ENCODE results near the gene APOLD1. TPM values are rescaled to one million over a fixed set of nuclear protein-coding genes. Genes with fewer than 3 reads are reported as not detected.
"Not testable (repeated sequence)": the region's sequence is repeated elsewhere in the genome, so short reads cannot be mapped to it uniquely, and the experiment has no call there.

Gene APOLD1
- total RNA-seq, 1 donor from 2014 or later = 7.4 TPM

GRCh38 chr12:12837813-12838153 is 52.3 kb downstream of the APOLD1 start:
- Histone ChIP-seq H2AFZ (replicated peaks) (no peak overlapping the region), H3F3A (ENCODE audit: low read depth) (peaks cover 4% of the 10 kb centered on the region), H3K79me2 (ENCODE audit: low read depth) (no peaks in the 10 kb centered on the region), H3K27me3 (no peaks in the 10 kb centered on the region), H3K27ac (no peak overlapping the region), H3K4me1 (no peaks in the 10 kb centered on the region), H3K9me3 (ENCODE audit: low read depth) (no peaks in the 10 kb centered on the region), H3K9ac (no peak overlapping the region), H3K4me3 (no peak overlapping the region), H4K20me1 (ENCODE audit: low read depth) (no peaks in the 10 kb centered on the region), H3K4me2 (no peak overlapping the region), H3K36me3 (no peaks in the 10 kb centered on the region)
- Mint-ChIP-seq H3K27me3 (ENCODE audit: insufficient read depth, low read depth) (peaks cover 3% of the 10 kb centered on the region), H3K9me3 (no peaks in the 10 kb centered on the region), H3K4me1 (peaks cover 3% of the 10 kb centered on the region), H3K4me3 (no peak overlapping the region), H3K27ac (no peak overlapping the region), H3K36me3 (peaks cover 16% of the 10 kb centered on the region)
- DNase-seq (ENCODE audit: low spot score) = no peak
- TF ChIP-seq EZH2phosphoT487 (IDR thresholded peaks at IDR 0.05) = no peak
- TF ChIP-seq, protein P1, sequence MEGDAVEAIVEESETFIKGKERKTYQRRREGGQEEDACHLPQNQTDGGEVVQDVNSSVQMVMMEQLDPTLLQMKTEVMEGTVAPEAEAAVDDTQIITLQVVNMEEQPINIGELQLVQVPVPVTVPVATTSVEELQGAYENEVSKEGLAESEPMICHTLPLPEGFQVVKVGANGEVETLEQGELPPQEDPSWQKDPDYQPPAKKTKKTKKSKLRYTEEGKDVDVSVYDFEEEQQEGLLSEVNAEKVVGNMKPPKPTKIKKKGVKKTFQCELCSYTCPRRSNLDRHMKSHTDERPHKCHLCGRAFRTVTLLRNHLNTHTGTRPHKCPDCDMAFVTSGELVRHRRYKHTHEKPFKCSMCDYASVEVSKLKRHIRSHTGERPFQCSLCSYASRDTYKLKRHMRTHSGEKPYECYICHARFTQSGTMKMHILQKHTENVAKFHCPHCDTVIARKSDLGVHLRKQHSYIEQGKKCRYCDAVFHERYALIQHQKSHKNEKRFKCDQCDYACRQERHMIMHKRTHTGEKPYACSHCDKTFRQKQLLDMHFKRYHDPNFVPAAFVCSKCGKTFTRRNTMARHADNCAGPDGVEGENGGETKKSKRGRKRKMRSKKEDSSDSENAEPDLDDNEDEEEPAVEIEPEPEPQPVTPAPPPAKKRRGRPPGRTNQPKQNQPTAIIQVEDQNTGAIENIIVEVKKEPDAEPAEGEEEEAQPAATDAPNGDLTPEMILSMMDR (IDR thresholded peaks at IDR 0.05) = no peak
- no peak for TF ChIP-seq EZH2 (IDR thresholded peaks at IDR 0.05)

DNA sequence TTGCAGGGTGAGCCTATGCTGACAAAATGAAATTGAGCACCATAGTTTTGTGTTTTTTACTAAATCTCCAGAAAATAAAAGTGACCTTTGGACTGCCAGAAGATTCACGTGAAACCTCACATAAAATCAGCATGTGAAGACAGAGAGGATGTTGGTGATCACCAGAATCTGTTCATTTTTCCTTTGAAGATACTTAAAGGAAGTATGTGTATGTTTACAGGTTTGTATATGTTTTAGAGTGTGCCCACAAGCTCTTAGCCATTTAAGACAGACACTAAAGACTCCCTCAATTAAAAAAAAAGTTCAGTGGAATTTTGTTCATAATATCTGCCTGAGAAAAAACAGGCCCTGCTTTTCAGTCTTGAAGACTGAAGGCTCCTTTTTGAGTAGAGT is 53.5 kb downstream of the APOLD1 start:
- no peaks in the 10 kb centered on the region for H3K4me1 ChIP-seq
- no peaks in the 10 kb centered on the region for H3K79me2 ChIP-seq (ENCODE audit: low read depth)
- no peak overlapping the region for H3K9ac ChIP-seq
- H3K27ac ChIP-seq = no peak overlapping the region
- no peak for DNase-seq (ENCODE audit: low spot score)
- no peaks in the 10 kb centered on the region for H3K9me3 ChIP-seq (ENCODE audit: low read depth)
- H3K36me3 ChIP-seq = no peaks in the 10 kb centered on the region
- Mint-ChIP-seq H3K9me3 (no peaks in the 10 kb centered on the region), H3K36me3 (peaks cover 6% of the 10 kb centered on the region), H3K27ac (no peak overlapping the region), H3K4me1 (peaks cover 3% of the 10 kb centered on the region), H3K4me3 (no peak overlapping the region), H3K27me3 (ENCODE audit: insufficient read depth, low read depth) (peaks cover 3% of the 10 kb centered on the region)
- no peak overlapping the region for H3K4me3 ChIP-seq
- TF ChIP-seq EZH2phosphoT487 (IDR thresholded peaks at IDR 0.05) (no peak), EZH2 (IDR thresholded peaks at IDR 0.05) (no peak)
- TF ChIP-seq, protein P1 (IDR thresholded peaks at IDR 0.05) = no peak
- H4K20me1 ChIP-seq (ENCODE audit: low read depth) = no peaks in the 10 kb centered on the region
- peaks cover 4% of the 10 kb centered on the region for H3F3A ChIP-seq (ENCODE audit: low read depth)
- H3K4me2 ChIP-seq = no peak overlapping the region
- no peak overlapping the region for H2AFZ ChIP-seq (replicated peaks)
- H3K27me3 ChIP-seq = no peaks in the 10 kb centered on the region

- not testable (repeated sequence) for H3K9me3 Mint-ChIP-seq; H3K27ac ChIP-seq; H3K9me3 ChIP-seq (ENCODE audit: low read depth); H3K36me3 Mint-ChIP-seq; H3K4me1 Mint-ChIP-seq; H4K20me1 ChIP-seq (ENCODE audit: low read depth); H3K4me3 Mint-ChIP-seq; DNase-seq (ENCODE audit: low spot score); H2AFZ ChIP-seq (replicated peaks); H3K27me3 ChIP-seq; H3K79me2 ChIP-seq (ENCODE audit: low read depth); H3K4me3 ChIP-seq; H3K27ac Mint-ChIP-seq; H3K9ac ChIP-seq; H3F3A ChIP-seq (ENCODE audit: low read depth); H3K4me1 ChIP-seq; H3K4me2 ChIP-seq; H3K36me3 ChIP-seq; H3K27me3 Mint-ChIP-seq (ENCODE audit: insufficient read depth, low read depth)
Observed at GRCh38 chr12:12839439-12839838, 54.0 kb downstream of the APOLD1 start.

- Histone ChIP-seq H3K4me2 (no peak overlapping the region), H3K9me3 (ENCODE audit: low read depth) (no peaks in the 10 kb centered on the region), H4K20me1 (ENCODE audit: low read depth) (no peaks in the 10 kb centered on the region), H3K4me1 (no peaks in the 10 kb centered on the region), H3K27me3 (no peaks in the 10 kb centered on the region), H3F3A (ENCODE audit: low read depth) (peaks cover 4% of the 10 kb centered on the region), H3K27ac (no peak overlapping the region), H3K9ac (no peak overlapping the region), H2AFZ (replicated peaks) (no peak overlapping the region), H3K36me3 (no peaks in the 10 kb centered on the region), H3K79me2 (ENCODE audit: low read depth) (no peaks in the 10 kb centered on the region), H3K4me3 (no peak overlapping the region)
- H3K4me1 Mint-ChIP-seq = peaks cover 3% of the 10 kb centered on the region
- H3K4me3 Mint-ChIP-seq = no peak overlapping the region
- TF ChIP-seq, protein P1 (IDR thresholded peaks at IDR 0.05) = no peak
- TF ChIP-seq EZH2phosphoT487 (IDR thresholded peaks at IDR 0.05) = no peak
- no peak for TF ChIP-seq EZH2 (IDR thresholded peaks at IDR 0.05)
- no peak for DNase-seq (ENCODE audit: low spot score)
- H3K27me3 Mint-ChIP-seq (ENCODE audit: insufficient read depth, low read depth) = peaks cover 4% of the 10 kb centered on the region
- H3K9me3 Mint-ChIP-seq = no peaks in the 10 kb centered on the region
- peaks cover 6% of the 10 kb centered on the region for H3K36me3 Mint-ChIP-seq
- H3K27ac Mint-ChIP-seq = no peak overlapping the region
Observed at GRCh38 chr12:12839873-12840579, 54.6 kb downstream of the APOLD1 start.
